Activated T-cell treated with anti-CD3 and anti-CD28 coated beads, Interleukin-2, amount 50 U/mL, for 48 hours (primary cell): ENCODE results near the gene C1QTNF3.
"Not testable (repeated sequence)": the region's sequence is repeated elsewhere in the genome, so short reads cannot be mapped to it uniquely, and the experiment has no call there.

ENCODE experiments used
- DNase-seq, 2 experiments: peaks; one replicate each; pipeline ENCODE4 v3.0.0-alpha.2; 2020

C1QTNF3 gene

GRCh38 chr5:34043099-34043876, at the start of gene C1QTNF3:
Gene C1QTNF3, minus strand, starts transcription at chr5:34043213. Its CDS starts 88 bp downstream, at chr5:34043125.
- DNase-seq = no peak

GRCh38 chr5:34091039-34091438, 48.0 kb upstream of the C1QTNF3 start:
- not testable (repeated sequence) for DNase-seq

GRCh38 chr5:34089802-34090201, 46.8 kb upstream of the C1QTNF3 start:
- DNase-seq = not testable (repeated sequence)

- DNase-seq = not testable (repeated sequence)
These were observed 44.7 kb upstream of the C1QTNF3 start for GRCh38 chr5:34087728-34088127.

GRCh38 chr5:34083898-34084297, 40.9 kb upstream of the C1QTNF3 start:
- DNase-seq = not testable (repeated sequence)

- not testable (repeated sequence) for DNase-seq
These were observed 36.5 kb upstream of the C1QTNF3 start for GRCh38 chr5:34079505-34079904.

- DNase-seq = not testable (repeated sequence)
These were observed 34.6 kb upstream of the C1QTNF3 start for GRCh38 chr5:34077636-34078035.

GRCh38 chr5:34076719-34077364, 33.8 kb upstream of the C1QTNF3 start:
- DNase-seq = not testable (repeated sequence)

- DNase-seq = not testable (repeated sequence)
These were observed 31.5 kb upstream of the C1QTNF3 start for GRCh38 chr5:34074472-34074871.

GRCh38 chr5:34074071-34074470, 31.1 kb upstream of the C1QTNF3 start:
- DNase-seq = not testable (repeated sequence)

- DNase-seq = not testable (repeated sequence)
These were observed 27.6 kb upstream of the C1QTNF3 start for GRCh38 chr5:34070626-34071025.

- DNase-seq = no peak
These were observed 21.6 kb upstream of the C1QTNF3 start for GRCh38 chr5:34064656-34065055.

- DNase-seq = no peak
These were observed 19.4 kb upstream of the C1QTNF3 start for GRCh38 chr5:34062419-34062818.

- no peak for DNase-seq
These were observed 19.0 kb upstream of the C1QTNF3 start for GRCh38 chr5:34061993-34062392.

GRCh38 chr5:34059977-34060376, 17.0 kb upstream of the C1QTNF3 start:
- DNase-seq = no peak

GRCh38 chr5:34058532-34058931, 15.5 kb upstream of the C1QTNF3 start:
- no peak for DNase-seq

- no peak for DNase-seq
These were observed 14.6 kb upstream of the C1QTNF3 start for GRCh38 chr5:34057569-34057968.

- DNase-seq = no peak
These were observed 14.1 kb upstream of the C1QTNF3 start for GRCh38 chr5:34057118-34057517.

- no peak for DNase-seq
These were observed 12.7 kb upstream of the C1QTNF3 start for GRCh38 chr5:34055667-34056066.

GRCh38 chr5:34054400-34054729, 11.4 kb upstream of the C1QTNF3 start:
- DNase-seq = no peak

GRCh38 chr5:34053571-34054399, 10.8 kb upstream of the C1QTNF3 start:
- no peak for DNase-seq

- DNase-seq = no peak
These were observed 10.1 kb upstream of the C1QTNF3 start for GRCh38 chr5:34053133-34053532.

GRCh38 chr5:34051374-34051980, 8.5 kb upstream of the C1QTNF3 start:
- no peak for DNase-seq
